ENCODE results near the gene EBP. TPM values are rescaled to one million over a fixed set of nuclear protein-coding genes. Genes with fewer than 3 reads are reported as not detected.
A peak's percentile ranks its signal among the peaks of the same experiment; 100 is the strongest.

The EBP gene
- total RNA-seq, 1 experiment from 2014 or later: 141 TPM

DNA sequence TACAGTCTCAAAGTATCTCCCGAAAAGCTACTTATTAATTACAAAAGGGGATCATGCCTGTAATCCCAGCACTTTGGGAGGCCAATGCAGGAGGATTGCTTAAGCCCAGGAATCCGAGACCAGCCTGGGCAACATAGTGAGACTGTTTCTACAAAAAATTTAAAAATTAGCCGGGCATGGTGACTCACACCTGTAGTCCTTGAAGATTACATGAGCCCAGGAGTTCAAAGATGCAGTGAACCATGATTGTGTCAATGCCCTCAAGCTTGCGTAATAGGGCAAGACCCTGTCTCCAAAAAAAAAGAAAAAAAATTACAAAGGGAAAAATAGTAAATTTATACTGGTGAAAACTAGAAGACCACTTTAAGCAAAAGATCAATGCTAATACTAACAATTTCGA lies 16.1 kb upstream of the EBP start:
- no TSS peak for BruUV-seq (replicated peaks)
- peaks cover 4% of the 10 kb centered on the region; the same call in 1 of the 2 replicates for H3K4me1 ChIP-seq
- intact Hi-C loops (cut with micrococcal nuclease; ENCODE audit: unreplicated experiment): no loop called here

DNA sequence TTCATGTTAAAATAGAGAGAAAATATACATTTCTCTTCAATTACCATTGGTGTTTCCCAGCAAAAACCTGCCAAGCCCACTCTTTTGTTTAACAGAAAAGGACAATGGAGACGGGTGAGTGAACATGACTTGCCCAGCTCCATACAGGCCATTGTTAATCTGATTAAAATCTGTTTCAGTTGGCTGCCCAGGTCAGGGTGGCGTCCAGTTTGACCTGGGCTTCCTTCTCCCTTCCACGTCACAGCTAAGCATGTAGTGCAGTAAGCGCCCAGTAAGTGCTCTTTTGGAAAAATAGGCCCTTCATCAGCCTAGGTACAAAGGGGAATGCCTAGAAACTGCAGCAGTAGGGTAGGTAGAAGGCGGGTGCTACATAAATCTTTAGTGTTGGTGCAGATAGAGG lies 14.4 kb upstream of the EBP start:
- no peaks in the 10 kb centered on the region for H3K27me3 ChIP-seq (replicated peaks; ENCODE audit: control insufficient read depth, insufficient read depth, low read length)
- ChIA-PET CTCF (no interaction called here), POLR2A (no interaction called here)
- Mint-ChIP-seq H3K4me3 (ENCODE audit: unreplicated experiment) (no peak overlapping the region), H3K27me3 (ENCODE audit: insufficient read depth, unreplicated experiment) (no peaks in the 10 kb centered on the region), H3K9me3 (ENCODE audit: unreplicated experiment) (no peaks in the 10 kb centered on the region), H3K36me3 (ENCODE audit: insufficient read depth, unreplicated experiment) (peaks cover 5% of the 10 kb centered on the region), H3K4me1 (ENCODE audit: low read depth, unreplicated experiment) (no peaks in the 10 kb centered on the region), H3K27ac (ENCODE audit: unreplicated experiment) (no peak overlapping the region)
- no peaks in the 10 kb centered on the region for H3K36me3 ChIP-seq (ENCODE audit: control insufficient read depth, insufficient read depth, low read length)
- no TSS peak for BruUV-seq (replicated peaks)
- H3K4me1 ChIP-seq: peaks cover 4% of the 10 kb centered on the region; the same call in 1 of the 2 replicates
- H3K4me3 ChIP-seq (ENCODE audit: low read depth, low read length): no peak overlapping the region
- no peaks in the 10 kb centered on the region for H3K9me3 ChIP-seq
- TF ChIP-seq, protein P1, sequence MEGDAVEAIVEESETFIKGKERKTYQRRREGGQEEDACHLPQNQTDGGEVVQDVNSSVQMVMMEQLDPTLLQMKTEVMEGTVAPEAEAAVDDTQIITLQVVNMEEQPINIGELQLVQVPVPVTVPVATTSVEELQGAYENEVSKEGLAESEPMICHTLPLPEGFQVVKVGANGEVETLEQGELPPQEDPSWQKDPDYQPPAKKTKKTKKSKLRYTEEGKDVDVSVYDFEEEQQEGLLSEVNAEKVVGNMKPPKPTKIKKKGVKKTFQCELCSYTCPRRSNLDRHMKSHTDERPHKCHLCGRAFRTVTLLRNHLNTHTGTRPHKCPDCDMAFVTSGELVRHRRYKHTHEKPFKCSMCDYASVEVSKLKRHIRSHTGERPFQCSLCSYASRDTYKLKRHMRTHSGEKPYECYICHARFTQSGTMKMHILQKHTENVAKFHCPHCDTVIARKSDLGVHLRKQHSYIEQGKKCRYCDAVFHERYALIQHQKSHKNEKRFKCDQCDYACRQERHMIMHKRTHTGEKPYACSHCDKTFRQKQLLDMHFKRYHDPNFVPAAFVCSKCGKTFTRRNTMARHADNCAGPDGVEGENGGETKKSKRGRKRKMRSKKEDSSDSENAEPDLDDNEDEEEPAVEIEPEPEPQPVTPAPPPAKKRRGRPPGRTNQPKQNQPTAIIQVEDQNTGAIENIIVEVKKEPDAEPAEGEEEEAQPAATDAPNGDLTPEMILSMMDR (IDR thresholded peaks at IDR 0.05; ENCODE audit: insufficient read depth in 1 of 2, low read depth in 1 of 2, low read length in 1 of 2, severe bottlenecking in 1 of 2, unreplicated experiment in 1 of 2): no peak
- no peak for DNase-seq
- intact Hi-C loops (cut with micrococcal nuclease; ENCODE audit: unreplicated experiment): no loop called here

More for the DNA sequence above, 16.1 kb upstream of the EBP start:
- H3K36me3 ChIP-seq (ENCODE audit: control insufficient read depth, insufficient read depth, low read length): no peaks in the 10 kb centered on the region
- DNase-seq: peak in 1 of 2 experiments; percentile 13
- no peaks in the 10 kb centered on the region for H3K9me3 ChIP-seq
- Mint-ChIP-seq H3K9me3 (ENCODE audit: unreplicated experiment) (no peaks in the 10 kb centered on the region), H3K27me3 (ENCODE audit: insufficient read depth, unreplicated experiment) (no peaks in the 10 kb centered on the region), H3K27ac (ENCODE audit: unreplicated experiment) (no peak overlapping the region), H3K4me1 (ENCODE audit: low read depth, unreplicated experiment) (no peaks in the 10 kb centered on the region), H3K36me3 (ENCODE audit: insufficient read depth, unreplicated experiment) (peaks cover 5% of the 10 kb centered on the region), H3K4me3 (ENCODE audit: unreplicated experiment) (no peak overlapping the region)
- TF ChIP-seq, protein P1 (IDR thresholded peaks at IDR 0.05; ENCODE audit: insufficient read depth in 1 of 2, low read depth in 1 of 2, low read length in 1 of 2, severe bottlenecking in 1 of 2, unreplicated experiment in 1 of 2): no peak
- H3K4me3 ChIP-seq (ENCODE audit: low read depth, low read length): no peak overlapping the region
- CTCF ChIA-PET: no interaction called here
- no peaks in the 10 kb centered on the region for H3K27me3 ChIP-seq (replicated peaks; ENCODE audit: control insufficient read depth, insufficient read depth, low read length)
- POLR2A ChIA-PET: no interaction called here

DNA sequence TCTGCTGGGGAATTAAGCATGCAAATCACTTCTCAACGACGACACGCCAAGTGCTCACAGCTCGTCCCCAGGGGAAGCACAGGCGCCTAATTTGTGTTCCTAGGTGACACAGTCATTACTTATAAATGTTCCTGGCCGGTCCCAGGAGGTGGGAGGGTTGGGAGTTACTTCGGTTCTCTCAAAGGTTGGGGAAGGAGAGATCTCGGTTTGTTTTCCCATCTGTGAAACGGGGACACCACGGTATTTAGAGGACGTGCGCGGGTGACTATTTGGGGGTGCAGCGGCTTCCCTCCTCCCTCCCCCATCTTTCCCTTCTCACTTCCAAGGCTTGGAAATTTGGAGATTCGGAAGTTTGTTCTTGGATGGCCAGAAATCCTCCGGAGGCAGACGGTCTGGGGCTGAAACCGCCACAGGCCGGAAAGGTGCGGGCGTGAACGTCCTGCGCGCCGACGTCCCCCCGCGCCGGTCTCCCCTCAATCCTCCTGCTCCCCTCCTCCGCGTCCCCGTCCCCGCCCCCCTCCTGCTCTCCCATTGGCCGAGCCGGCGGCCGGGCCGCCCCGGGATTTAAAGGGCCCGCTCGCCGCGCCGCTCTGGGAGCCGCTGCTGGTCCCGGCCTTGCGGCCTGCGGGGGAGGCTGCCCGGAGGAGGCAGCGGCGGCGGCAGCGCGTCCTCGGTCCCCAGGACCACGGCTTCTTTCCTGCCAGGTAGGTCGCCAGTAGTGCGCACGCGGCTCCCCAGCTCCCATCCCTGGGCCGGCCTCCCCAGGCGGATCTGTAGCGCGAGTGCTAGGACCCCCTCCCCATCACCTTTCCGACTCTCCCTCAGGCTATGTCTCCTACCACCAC lies 13.0 kb upstream of the EBP start, which contains the start of gene PORCN:
TSS of gene PORCN (plus strand) at position 593 of the 845 bp plus-strand sequence. CDS start 829 bp downstream, outside the sequence.
- no peaks in the 10 kb centered on the region for H3K27me3 Mint-ChIP-seq (ENCODE audit: insufficient read depth, unreplicated experiment)
- H3K4me1 Mint-ChIP-seq (ENCODE audit: low read depth, unreplicated experiment): no peaks in the 10 kb centered on the region
- intact Hi-C loops (cut with micrococcal nuclease; ENCODE audit: unreplicated experiment): no loop called here
- Histone ChIP-seq H3K27me3 (replicated peaks; ENCODE audit: control insufficient read depth, insufficient read depth, low read length) (no peaks in the 10 kb centered on the region), H3K36me3 (ENCODE audit: control insufficient read depth, insufficient read depth, low read length) (no peaks in the 10 kb centered on the region), H3K4me3 (ENCODE audit: low read depth, low read length) (peak within 1 kb of the TSS; percentile 61), H3K9me3 (no peaks in the 10 kb centered on the region), H3K4me1 (peaks cover 4% of the 10 kb centered on the region; the same call in 1 of the 2 replicates)
- no peaks in the 10 kb centered on the region for H3K9me3 Mint-ChIP-seq (ENCODE audit: unreplicated experiment)
- H3K27ac Mint-ChIP-seq (ENCODE audit: unreplicated experiment): no peak within 1 kb of the TSS
- peak; percentile 73 for DNase-seq
- BruUV-seq (replicated peaks): TSS peak; percentile 68
- TF ChIP-seq, protein P1 (IDR thresholded peaks at IDR 0.05; ENCODE audit: insufficient read depth in 1 of 2, low read depth in 1 of 2, low read length in 1 of 2, severe bottlenecking in 1 of 2, unreplicated experiment in 1 of 2): no peak
- H3K4me3 Mint-ChIP-seq (ENCODE audit: unreplicated experiment): peak within 1 kb of the TSS; percentile 82
- peaks cover 5% of the 10 kb centered on the region for H3K36me3 Mint-ChIP-seq (ENCODE audit: insufficient read depth, unreplicated experiment)
- POLR2A ChIA-PET: no interaction called here
- CTCF ChIA-PET: no interaction called here

All from Caco-2 (cell line).